Thyroid gland (tissue), 4 donors: ENCODE results near the gene TMEM202.

Experiments used
- POLR2A ChIP-seq, 2 donors: fragments of 450-650 bp; IDR thresholded peaks; one replicate each; pipeline ENCODE4 v1.6.1; 2017; ENCODE audit warnings: antibody characterized with exemption in 2 of 2, mild to moderate bottlenecking in 2 of 2, moderate library complexity in 1 of 2
- TF ChIP-seq, protein P1 (sequence below), 6 experiments: fragments of 200-600 bp in 3 of 6; fragments of 450-650 bp in 3 of 6; sonication (generic) in 3 of 6; IDR thresholded peaks; one replicate each; pipeline ENCODE4 v1.5.1; 2016 to 2019; ENCODE audit warnings: antibody characterized with exemption in 6 of 6, mild to moderate bottlenecking in 2 of 6, inconsistent platforms in 1 of 6, moderate library complexity in 1 of 6

DNA sequence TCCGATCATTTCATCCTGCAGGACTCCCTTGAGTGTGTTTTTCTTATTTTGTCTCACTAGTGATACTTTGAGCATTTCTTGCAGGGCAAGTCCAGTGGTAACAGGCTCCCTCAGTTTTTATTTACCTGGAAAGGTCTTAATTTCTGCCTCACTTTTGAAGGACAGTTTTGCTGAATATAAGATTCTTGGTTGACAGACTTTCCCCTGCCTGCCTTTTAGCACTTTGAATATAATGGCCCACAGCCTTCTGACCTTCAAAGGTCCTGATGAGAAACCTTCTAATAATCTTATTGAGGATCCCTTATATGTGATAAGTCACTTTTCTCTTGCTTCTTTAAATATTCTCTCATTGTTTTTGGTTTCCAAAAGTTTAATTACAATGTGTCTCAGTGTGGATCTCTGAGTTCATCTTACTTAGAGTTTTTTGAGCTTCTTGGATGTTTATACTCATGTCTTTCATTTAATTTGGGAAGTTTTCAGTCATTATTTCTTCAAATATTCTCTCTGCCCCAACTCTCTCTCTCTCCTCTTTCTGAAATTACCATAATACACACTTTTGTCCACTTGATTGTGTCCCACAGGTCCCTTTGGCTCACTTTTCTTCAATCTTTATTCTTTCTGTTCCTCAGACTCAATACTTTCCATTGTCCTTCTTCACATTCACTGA is 39.7 kb downstream of the TMEM202 start:
- TF ChIP-seq, protein P1, sequence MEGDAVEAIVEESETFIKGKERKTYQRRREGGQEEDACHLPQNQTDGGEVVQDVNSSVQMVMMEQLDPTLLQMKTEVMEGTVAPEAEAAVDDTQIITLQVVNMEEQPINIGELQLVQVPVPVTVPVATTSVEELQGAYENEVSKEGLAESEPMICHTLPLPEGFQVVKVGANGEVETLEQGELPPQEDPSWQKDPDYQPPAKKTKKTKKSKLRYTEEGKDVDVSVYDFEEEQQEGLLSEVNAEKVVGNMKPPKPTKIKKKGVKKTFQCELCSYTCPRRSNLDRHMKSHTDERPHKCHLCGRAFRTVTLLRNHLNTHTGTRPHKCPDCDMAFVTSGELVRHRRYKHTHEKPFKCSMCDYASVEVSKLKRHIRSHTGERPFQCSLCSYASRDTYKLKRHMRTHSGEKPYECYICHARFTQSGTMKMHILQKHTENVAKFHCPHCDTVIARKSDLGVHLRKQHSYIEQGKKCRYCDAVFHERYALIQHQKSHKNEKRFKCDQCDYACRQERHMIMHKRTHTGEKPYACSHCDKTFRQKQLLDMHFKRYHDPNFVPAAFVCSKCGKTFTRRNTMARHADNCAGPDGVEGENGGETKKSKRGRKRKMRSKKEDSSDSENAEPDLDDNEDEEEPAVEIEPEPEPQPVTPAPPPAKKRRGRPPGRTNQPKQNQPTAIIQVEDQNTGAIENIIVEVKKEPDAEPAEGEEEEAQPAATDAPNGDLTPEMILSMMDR (IDR thresholded peaks at IDR 0.05), result no peak
- no peak for TF ChIP-seq POLR2A (IDR thresholded peaks at IDR 0.05)
